Gastrocnemius medialis (tissue), 4 donors: ENCODE measurements around the gene PTPRQ. TPM values are rescaled to one million over a fixed set of nuclear protein-coding genes. Genes with fewer than 3 reads are reported as not detected.

Experiments
- ATAC-seq, 2 donors: fragments of 150-250 bp; one replicate each; pipeline ENCODE4 v1.9.1; 2016
- DNase-seq, 2 donors: peaks; one replicate each; pipeline ENCODE4 v3.0.0-alpha.2; 2019
- H3K27ac ChIP-seq, 4 donors: fragments of 200-600 bp; sonication (generic); 1 replicate in 1 of 4; 2 replicates in 3 of 4; pipeline ENCODE4 v1.5.1; 2016 to 2018; ENCODE audit warnings: mild to moderate bottlenecking in 2 of 4, moderate library complexity in 1 of 4
- H3K27me3 ChIP-seq, 3 donors: fragments of 200-600 bp; sonication (generic) in 2 of 3; 1 replicate in 1 of 3; 2 replicates in 2 of 3; pipeline versions ENCODE4 v1.5.1 to v1.6.0; 2016 to 2019; ENCODE audit warnings: mild to moderate bottlenecking in 1 of 3, moderate library complexity in 1 of 3
- H3K36me3 ChIP-seq, 2 donors: fragments of 200-600 bp; sonication (generic) in 1 of 2; one replicate each; pipeline ENCODE4 v1.5.1; 2017 to 2018
- H3K4me1 ChIP-seq, 2 donors: fragments of 200-600 bp; sonication (generic) in 1 of 2; one replicate each; pipeline ENCODE4 v1.5.1; 2016 to 2017; ENCODE audit warnings: mild to moderate bottlenecking in 2 of 2
- H3K4me3 ChIP-seq, 4 donors: fragments of 200-600 bp; sonication (generic) in 3 of 4; 1 replicate in 1 of 4; 2 replicates in 3 of 4; pipeline ENCODE4 v1.5.1; 2016 to 2019; ENCODE audit warnings: mild to moderate bottlenecking in 2 of 4
- H3K9me3 ChIP-seq, 3 donors: fragments of 200-600 bp; sonication (generic) in 2 of 3; 1 replicate in 1 of 3; 2 replicates in 2 of 3; pipeline ENCODE4 v1.5.1; 2016 to 2019
- POLR2A ChIP-seq, 2 donors: fragments of 450-650 bp; IDR thresholded peaks; one replicate each; pipeline ENCODE4 v1.6.1; 2017; ENCODE audit warnings: antibody characterized with exemption in 2 of 2, mild to moderate bottlenecking in 2 of 2, moderate library complexity in 2 of 2
- in situ Hi-C, 4 donors: fragments of 200-750 bp; cut with MboI; loops; one replicate each; pipeline versions ENCODE4 v1.15.0 to v1.8.0; 2017; ENCODE audit warnings: low sequenced_read_pairs in 4 of 4
- intact Hi-C: fragments of 100-400 bp; cut with DNase I; formaldehyde crosslinking; loops from one replicate; pipeline ENCODE4 v1.15.1; 2023; ENCODE audit warnings: low total_unique reads
- total RNA-seq, 4 donors: library from RNA; depleted of rRNA; stranded (reverse); fragments of >200 nt; gene quantifications; one replicate each; pipeline versions ENCODE4 v1.1.0 to v1.2.3, GENCODE V29; 2016
- TF ChIP-seq, protein P1 (sequence below), 5 experiments: fragments of 450-650 bp in 3 of 5; fragments of 200-600 bp in 2 of 5; sonication (generic) in 2 of 5; IDR thresholded peaks in 4 of 5; conservative IDR thresholded peaks in 1 of 5; 1 replicate in 4 of 5; 2 replicates in 1 of 5; pipeline ENCODE4 v1.5.1; 2016 to 2019; ENCODE audit warnings: antibody characterized with exemption in 5 of 5, mild to moderate bottlenecking in 3 of 5, moderate library complexity in 3 of 5

Gene PTPRQ
- total RNA-seq, 4 donors from 2014 or later = 0.02 to 0.91 (median 0.46) TPM; not detected in 1

DNA sequence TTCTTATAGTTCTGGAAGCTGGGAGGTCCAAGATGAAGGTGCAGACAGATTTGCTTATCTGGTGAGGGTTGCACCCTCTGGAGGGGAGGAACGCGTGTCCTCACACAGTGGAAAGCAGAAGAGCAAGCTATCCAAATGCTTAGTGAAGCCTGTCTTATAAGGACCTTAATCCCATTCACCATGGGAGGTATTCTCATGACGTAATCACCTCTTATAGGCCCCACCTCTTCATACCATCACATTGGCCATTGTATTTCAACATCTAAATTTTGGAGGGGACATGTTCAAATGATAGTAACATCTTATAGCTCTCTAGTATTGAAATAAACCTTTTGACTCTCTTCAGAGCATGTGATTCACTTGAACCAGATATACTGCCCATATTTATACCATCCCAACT is 158.4 kb downstream of the PTPRQ start:
- no peaks in the 10 kb centered on the region for H3K9me3 ChIP-seq
- no peak for ATAC-seq
- in situ Hi-C loops (no loop called here), intact Hi-C loops (no loop called here)
- no peak overlapping the region for H3K27ac ChIP-seq
- no peaks in the 10 kb centered on the region for H3K36me3 ChIP-seq
- no peak for DNase-seq
- no peaks in the 10 kb centered on the region for H3K27me3 ChIP-seq
- TF ChIP-seq POLR2A (IDR thresholded peaks at IDR 0.05) = no peak
- TF ChIP-seq, protein P1, sequence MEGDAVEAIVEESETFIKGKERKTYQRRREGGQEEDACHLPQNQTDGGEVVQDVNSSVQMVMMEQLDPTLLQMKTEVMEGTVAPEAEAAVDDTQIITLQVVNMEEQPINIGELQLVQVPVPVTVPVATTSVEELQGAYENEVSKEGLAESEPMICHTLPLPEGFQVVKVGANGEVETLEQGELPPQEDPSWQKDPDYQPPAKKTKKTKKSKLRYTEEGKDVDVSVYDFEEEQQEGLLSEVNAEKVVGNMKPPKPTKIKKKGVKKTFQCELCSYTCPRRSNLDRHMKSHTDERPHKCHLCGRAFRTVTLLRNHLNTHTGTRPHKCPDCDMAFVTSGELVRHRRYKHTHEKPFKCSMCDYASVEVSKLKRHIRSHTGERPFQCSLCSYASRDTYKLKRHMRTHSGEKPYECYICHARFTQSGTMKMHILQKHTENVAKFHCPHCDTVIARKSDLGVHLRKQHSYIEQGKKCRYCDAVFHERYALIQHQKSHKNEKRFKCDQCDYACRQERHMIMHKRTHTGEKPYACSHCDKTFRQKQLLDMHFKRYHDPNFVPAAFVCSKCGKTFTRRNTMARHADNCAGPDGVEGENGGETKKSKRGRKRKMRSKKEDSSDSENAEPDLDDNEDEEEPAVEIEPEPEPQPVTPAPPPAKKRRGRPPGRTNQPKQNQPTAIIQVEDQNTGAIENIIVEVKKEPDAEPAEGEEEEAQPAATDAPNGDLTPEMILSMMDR (IDR thresholded peaks at IDR 0.05 in 4 of 5, conservative IDR thresholded peaks at IDR 0.05 in 1 of 5) = no peak
- H3K4me1 ChIP-seq = no peaks in the 10 kb centered on the region
- H3K4me3 ChIP-seq = no peak overlapping the region

DNA sequence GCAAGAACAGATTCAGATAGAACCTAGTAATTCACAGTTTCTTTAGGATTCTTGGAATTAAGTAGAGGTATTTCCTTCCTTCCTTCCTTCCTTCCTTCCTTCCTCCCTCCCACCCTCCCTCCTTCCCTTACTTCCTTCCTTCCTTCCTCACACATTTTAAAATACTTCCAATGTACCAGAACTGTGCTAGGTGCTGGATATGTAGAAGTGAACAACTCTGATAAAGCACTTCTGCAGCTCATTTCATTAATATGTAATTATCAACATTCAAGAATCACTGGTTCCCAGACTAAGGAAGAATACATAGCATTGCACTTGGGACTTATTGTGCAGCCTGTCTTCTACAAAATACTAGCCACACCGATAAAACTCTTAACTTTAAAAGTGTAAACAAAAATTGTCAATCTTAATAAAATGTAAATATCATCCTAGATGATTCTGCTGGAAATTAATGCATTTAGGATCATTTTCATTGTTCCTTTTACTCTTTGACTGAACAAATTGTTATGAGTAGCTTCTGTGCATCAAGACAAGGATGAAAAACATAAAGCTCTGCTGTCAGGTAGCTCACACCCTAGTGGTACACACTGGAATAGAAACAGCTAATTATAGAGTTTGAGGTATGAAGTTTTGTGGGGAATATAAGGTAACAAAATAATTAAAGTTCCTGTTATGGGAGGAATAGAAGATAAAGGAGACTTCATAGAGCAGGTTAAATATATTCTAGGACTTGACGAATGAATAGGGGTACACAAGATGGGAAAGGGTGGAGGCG is 163.5 kb downstream of the PTPRQ start:
- intact Hi-C loops (no loop called here), in situ Hi-C loops (no loop called here)
- Histone ChIP-seq H3K9me3 (no peaks in the 10 kb centered on the region), H3K36me3 (no peaks in the 10 kb centered on the region), H3K27ac (no peak overlapping the region), H3K4me3 (no peak overlapping the region), H3K27me3 (no peaks in the 10 kb centered on the region), H3K4me1 (no peaks in the 10 kb centered on the region)
- ATAC-seq = no peak
- TF ChIP-seq POLR2A (IDR thresholded peaks at IDR 0.05) = no peak
- TF ChIP-seq, protein P1 (IDR thresholded peaks at IDR 0.05 in 4 of 5, conservative IDR thresholded peaks at IDR 0.05 in 1 of 5) = peak in 1 of 5 experiments; percentile 36
- DNase-seq = no peak

DNA sequence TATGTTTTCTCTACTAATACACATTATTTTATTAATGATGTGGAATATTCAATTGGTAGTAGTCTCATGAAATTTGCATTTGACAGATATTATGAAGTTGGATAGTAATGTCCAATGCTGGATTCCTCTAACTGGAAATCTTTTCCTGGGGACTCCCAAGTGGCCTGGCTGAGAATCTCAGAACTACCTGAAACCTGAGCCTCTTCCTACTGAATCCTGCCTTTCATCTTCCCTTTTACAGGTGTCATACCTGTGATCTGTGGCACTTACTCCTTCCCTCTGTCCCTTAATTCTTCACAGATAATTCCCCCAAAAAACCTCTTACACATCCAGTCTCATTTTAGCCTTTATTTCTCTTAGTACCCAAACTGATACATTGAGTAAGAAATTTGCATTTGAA is 173.7 kb downstream of the PTPRQ start:
- ATAC-seq (no peak), DNase-seq (no peak)
- no peaks in the 10 kb centered on the region for H3K4me1 ChIP-seq
- intact Hi-C loops (no loop called here), in situ Hi-C loops (no loop called here)
- no peaks in the 10 kb centered on the region for H3K36me3 ChIP-seq
- TF ChIP-seq, protein P1 (IDR thresholded peaks at IDR 0.05 in 4 of 5, conservative IDR thresholded peaks at IDR 0.05 in 1 of 5) = no peak
- TF ChIP-seq POLR2A (IDR thresholded peaks at IDR 0.05) = no peak
- H3K27ac ChIP-seq = no peak overlapping the region
- H3K9me3 ChIP-seq = no peaks in the 10 kb centered on the region
- no peak overlapping the region for H3K4me3 ChIP-seq
- no peaks in the 10 kb centered on the region for H3K27me3 ChIP-seq

DNA sequence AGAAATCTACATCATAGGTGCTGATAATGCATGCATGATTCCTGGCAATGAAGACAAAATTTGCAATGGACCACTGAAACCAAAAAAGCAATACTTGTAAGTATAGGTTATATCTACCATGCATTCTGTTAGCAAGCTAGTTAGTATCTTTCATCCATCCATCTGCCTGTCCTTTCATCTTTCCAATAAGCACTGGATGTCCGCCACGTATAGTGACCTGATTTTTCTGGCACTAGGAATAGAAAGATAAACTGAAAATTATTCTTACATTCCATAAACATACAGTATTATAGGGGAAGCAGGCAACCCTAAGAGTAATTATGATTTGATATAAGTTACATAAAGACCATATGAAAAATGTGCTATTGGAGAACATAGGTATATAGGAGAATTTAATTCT is 176.2 kb downstream of the PTPRQ start:
- H3K9me3 ChIP-seq = no peaks in the 10 kb centered on the region

More for the DNA sequence above, 176.2 kb downstream of the PTPRQ start:
- intact Hi-C loops (loop anchor here (10.0 kb wide), 1 partner anchor 145 kb away; no protein-coding TSS in a partner anchor), in situ Hi-C loops (loop anchor here in 1 of 4 donors (10.0 kb wide), 1 partner anchor 55 kb away; no protein-coding TSS in a partner anchor)
- no peaks in the 10 kb centered on the region for H3K36me3 ChIP-seq
- no peak overlapping the region for H3K4me3 ChIP-seq
- TF ChIP-seq POLR2A (IDR thresholded peaks at IDR 0.05) = no peak
- TF ChIP-seq, protein P1 (IDR thresholded peaks at IDR 0.05 in 4 of 5, conservative IDR thresholded peaks at IDR 0.05 in 1 of 5) = no peak
- H3K27me3 ChIP-seq = no peaks in the 10 kb centered on the region
- DNase-seq = no peak
- H3K27ac ChIP-seq = no peak overlapping the region
- ATAC-seq = no peak
- H3K4me1 ChIP-seq = peaks cover 0 to 1% of the 10 kb centered on the region in 2 donors
